B cell (primary cell): ENCODE data around the gene SRSF10. TPM values are rescaled to one million over a fixed set of nuclear protein-coding genes. Genes with fewer than 3 reads are reported as not detected.

Experiments used
- ATAC-seq: fragments of 200-7000 bp; cut with Tn5 transposase; one replicate; pipeline ENCODE4 v1.10.0; 2021; ENCODE audit warnings: low read depth, mild to moderate bottlenecking, moderate number of reproducible peaks, moderate library complexity
- CTCF ChIA-PET: fragments of 350-600 bp; sonication (Branson Sonifier 250); formaldehyde crosslinking; loops from one replicate; lab custom pipeline; 2021; ENCODE audit warnings: antibody characterized with exemption, inconsistent platforms; lab: Charles Lee
- POLR2A ChIA-PET: fragments of 350-600 bp; sonication (Branson Sonifier 250); formaldehyde crosslinking; loops from one replicate; lab custom pipeline; 2021; ENCODE audit warnings: antibody characterized with exemption; lab: Charles Lee
- DNase-seq: peaks from one replicate; pipeline ENCODE4 v3.0.0; 2013
- H2AFZ ChIP-seq: 2 replicates; pipeline ENCODE4 v1.6.1; 2012; ENCODE audit warnings: mild to moderate bottlenecking, low read depth, low read length; ENCODE audit not compliant: insufficient read depth, poor library complexity, severe bottlenecking
- H3K27ac ChIP-seq, 2 donors: 1 replicate in 1 of 2; 2 replicates in 1 of 2; pipeline ENCODE4 v1.5.1; 2012 to 2013; ENCODE audit warnings: low read length in 2 of 2, mild to moderate bottlenecking in 2 of 2, moderate library complexity in 1 of 2
- H3K27me3 ChIP-seq, 4 experiments: fragments of 200-600 bp in 1 of 4; sonication (generic) in 1 of 4; replicated peaks in 1 of 4; 1 replicate in 2 of 4; 2 replicates in 2 of 4; pipeline versions ENCODE4 v1.6.1 to v1.7.0; 2013 to 2016; ENCODE audit warnings: low read length in 3 of 4, mild to moderate bottlenecking in 2 of 4, mixed read lengths in 1 of 4, moderate library complexity in 1 of 4; ENCODE audit not compliant: insufficient read depth in 4 of 4, control insufficient read depth in 3 of 4; ENCODE audit errors: control extremely low read depth in 1 of 4
- H3K36me3 ChIP-seq, 2 experiments: replicated peaks in 1 of 2; 1 replicate in 1 of 2; 2 replicates in 1 of 2; pipeline versions ENCODE4 v1.6.1 to v1.7.1; 2013; ENCODE audit warnings: low read length in 1 of 2; ENCODE audit not compliant: insufficient read depth in 2 of 2, control insufficient read depth in 1 of 2; ENCODE audit errors: control extremely low read depth in 1 of 2, extremely low read depth in 1 of 2
- H3K4me1 ChIP-seq, 2 donors: fragments of 200-600 bp in 1 of 2; sonication (generic) in 1 of 2; 1 replicate in 1 of 2; 2 replicates in 1 of 2; pipeline versions ENCODE4 v1.5.1 to v1.6.1; 2013 to 2017; ENCODE audit warnings: low read length in 2 of 2; ENCODE audit not compliant: control insufficient read depth in 2 of 2, insufficient read depth in 2 of 2
- H3K4me2 ChIP-seq: replicated peaks from 2 replicates; pipeline ENCODE3; 2012; ENCODE audit warnings: mild to moderate bottlenecking, low read depth, low read length; ENCODE audit not compliant: poor library complexity, severe bottlenecking
- H3K4me3 ChIP-seq, 5 experiments: fragments of 200-600 bp in 1 of 5; sonication (generic) in 1 of 5; 1 replicate in 3 of 5; 2 replicates in 2 of 5; pipeline versions ENCODE4 v1.5.1 to v1.7.0; 2011 to 2016; ENCODE audit warnings: low read length in 4 of 5, mild to moderate bottlenecking in 4 of 5, low read depth in 2 of 5, control low read depth in 1 of 5, moderate library complexity in 1 of 5; ENCODE audit not compliant: insufficient read depth in 1 of 5; ENCODE audit errors: control extremely low read depth in 1 of 5, extremely low read depth in 1 of 5
- H3K79me2 ChIP-seq: fragments of 200-600 bp; sonication (generic); one replicate; pipeline ENCODE4 v1.6.0; 2016; ENCODE audit warnings: low read length; ENCODE audit not compliant: control insufficient read depth, insufficient read depth
- H3K9ac ChIP-seq: fragments of 200-600 bp; sonication (generic); 2 replicates; pipeline ENCODE4 v1.6.1; 2017; ENCODE audit warnings: mild to moderate bottlenecking, low read length, moderate library complexity
- H3K9me3 ChIP-seq, 3 donors: one replicate each; pipeline versions ENCODE4 v1.6.1 to v1.7.1; 2013; ENCODE audit warnings: low read length in 2 of 3; ENCODE audit not compliant: control insufficient read depth in 2 of 3, insufficient read depth in 1 of 3; ENCODE audit errors: control extremely low read depth in 1 of 3
- H4K20me1 ChIP-seq: 2 replicates; pipeline ENCODE4 v1.6.0; 2012; ENCODE audit warnings: mild to moderate bottlenecking, low read length; ENCODE audit not compliant: insufficient read depth, control insufficient read depth, poor library complexity, severe bottlenecking
- H3K27ac Mint-ChIP-seq: one replicate; pipeline ENCODE4 v1.8.0; 2021; ENCODE audit warnings: mixed read lengths
- H3K27me3 Mint-ChIP-seq: one replicate; pipeline ENCODE4 v1.8.0; 2021; ENCODE audit warnings: mixed read lengths
- H3K4me1 Mint-ChIP-seq: one replicate; pipeline ENCODE4 v1.8.0; 2021; ENCODE audit warnings: mixed read lengths
- H3K4me3 Mint-ChIP-seq: one replicate; pipeline ENCODE4 v1.8.0; 2021; ENCODE audit warnings: mixed read lengths
- H3K9me3 Mint-ChIP-seq: one replicate; pipeline ENCODE4 v1.8.0; 2022; ENCODE audit warnings: mixed read lengths; ENCODE audit not compliant: insufficient read depth
- EZH2 ChIP-seq: IDR thresholded peaks from 2 replicates; pipeline ENCODE4 v1.6.1; 2012; ENCODE audit warnings: borderline replicate concordance, low read depth, mild to moderate bottlenecking, moderate library complexity, low read length; ENCODE audit not compliant: insufficient read depth, poor library complexity, severe bottlenecking
- WGBS: methylation state at CpG from one replicate; pipeline ENCODE4 v1.1.5; 2013; ENCODE audit warnings: missing lambda C conversion rate; ENCODE audit not compliant: insufficient coverage; 5-methylcytosine and 5-hydroxymethylcytosine counted together
- intact Hi-C: fragments of 100-400 bp; cut with micrococcal nuclease; formaldehyde crosslinking; loops from one replicate; pipeline ENCODE4 v1.10.0; 2022
- polyA plus RNA-seq: library from polyadenylated mRNA; depleted of rRNA; stranded (reverse); fragments of >200 nt; gene quantifications from 2 replicates; pipeline ENCODE4 v1.2.3, GENCODE V29; 2012
- total RNA-seq, 2 donors: library from RNA; stranded (reverse); fragments of 120-200 nt in 1 of 2; gene quantifications; 1 replicate in 1 of 2; 2 replicates in 1 of 2; pipeline versions ENCODE4 v1.2.3 to v1.2.4, GENCODE V29; 2013 to 2022
- TF ChIP-seq, protein P1 (sequence below): fragments of 200-600 bp; IDR thresholded peaks from one replicate; pipeline ENCODE4 v1.8.0; 2022; ENCODE audit warnings: antibody characterized with exemption, mild to moderate bottlenecking

The SRSF10 gene
- total and polyA plus RNA-seq, 2 donors (not counting 1 experiment from before 2014, with no cell fraction given): 98.6 to 213 TPM

DNA sequence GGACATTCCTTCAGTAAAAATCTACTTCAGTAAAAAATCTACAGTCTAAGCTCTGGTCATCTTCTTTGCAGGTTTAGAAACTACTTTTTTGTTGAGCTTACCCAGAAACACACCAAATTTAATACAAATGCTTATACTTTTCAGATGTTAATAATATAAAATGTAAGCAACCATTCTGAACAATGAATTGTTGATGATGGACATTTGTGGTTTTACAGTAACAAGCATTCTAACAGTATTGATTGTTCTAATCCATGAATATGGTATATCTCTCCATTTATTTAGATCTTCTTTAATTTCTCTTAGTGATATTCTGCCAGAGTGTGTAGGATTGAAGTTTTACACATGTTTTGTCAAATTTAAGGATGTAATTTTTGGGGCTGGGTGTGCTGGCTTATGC lies 27.0 kb upstream of the SRSF10 start:
- Histone ChIP-seq H3K4me1 (no peaks in the 10 kb centered on the region), H3K4me3 (no peak overlapping the region), H2AFZ (no peak overlapping the region), H3K27ac (no peak overlapping the region), H3K79me2 (no peaks in the 10 kb centered on the region), H3K9me3 (no peaks in the 10 kb centered on the region), H3K4me2 (no peak overlapping the region), H3K36me3 (no peaks in the 10 kb centered on the region), H3K27me3 (no peaks in the 10 kb centered on the region), H3K9ac (no peak overlapping the region), H4K20me1 (no peaks in the 10 kb centered on the region)
- TF ChIP-seq, protein P1, sequence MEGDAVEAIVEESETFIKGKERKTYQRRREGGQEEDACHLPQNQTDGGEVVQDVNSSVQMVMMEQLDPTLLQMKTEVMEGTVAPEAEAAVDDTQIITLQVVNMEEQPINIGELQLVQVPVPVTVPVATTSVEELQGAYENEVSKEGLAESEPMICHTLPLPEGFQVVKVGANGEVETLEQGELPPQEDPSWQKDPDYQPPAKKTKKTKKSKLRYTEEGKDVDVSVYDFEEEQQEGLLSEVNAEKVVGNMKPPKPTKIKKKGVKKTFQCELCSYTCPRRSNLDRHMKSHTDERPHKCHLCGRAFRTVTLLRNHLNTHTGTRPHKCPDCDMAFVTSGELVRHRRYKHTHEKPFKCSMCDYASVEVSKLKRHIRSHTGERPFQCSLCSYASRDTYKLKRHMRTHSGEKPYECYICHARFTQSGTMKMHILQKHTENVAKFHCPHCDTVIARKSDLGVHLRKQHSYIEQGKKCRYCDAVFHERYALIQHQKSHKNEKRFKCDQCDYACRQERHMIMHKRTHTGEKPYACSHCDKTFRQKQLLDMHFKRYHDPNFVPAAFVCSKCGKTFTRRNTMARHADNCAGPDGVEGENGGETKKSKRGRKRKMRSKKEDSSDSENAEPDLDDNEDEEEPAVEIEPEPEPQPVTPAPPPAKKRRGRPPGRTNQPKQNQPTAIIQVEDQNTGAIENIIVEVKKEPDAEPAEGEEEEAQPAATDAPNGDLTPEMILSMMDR: no peak
- no peak for TF ChIP-seq EZH2
- ChIA-PET CTCF (interaction anchor here (1.0 to 1.3 kb wide), 2 partner anchors 14 to 21 kb away, joined by 3 to 4 read pairs; no protein-coding TSS in a partner anchor), POLR2A (no interaction called here)
- H3K27me3 Mint-ChIP-seq: peaks cover 17% of the 10 kb centered on the region
- DNase-seq: no peak
- ATAC-seq: no peak
- no peaks in the 10 kb centered on the region for H3K9me3 Mint-ChIP-seq
- H3K4me1 Mint-ChIP-seq: peaks cover 10% of the 10 kb centered on the region
- no peak overlapping the region for H3K4me3 Mint-ChIP-seq
- H3K27ac Mint-ChIP-seq: no peak overlapping the region
- intact Hi-C loops: no loop called here

DNA sequence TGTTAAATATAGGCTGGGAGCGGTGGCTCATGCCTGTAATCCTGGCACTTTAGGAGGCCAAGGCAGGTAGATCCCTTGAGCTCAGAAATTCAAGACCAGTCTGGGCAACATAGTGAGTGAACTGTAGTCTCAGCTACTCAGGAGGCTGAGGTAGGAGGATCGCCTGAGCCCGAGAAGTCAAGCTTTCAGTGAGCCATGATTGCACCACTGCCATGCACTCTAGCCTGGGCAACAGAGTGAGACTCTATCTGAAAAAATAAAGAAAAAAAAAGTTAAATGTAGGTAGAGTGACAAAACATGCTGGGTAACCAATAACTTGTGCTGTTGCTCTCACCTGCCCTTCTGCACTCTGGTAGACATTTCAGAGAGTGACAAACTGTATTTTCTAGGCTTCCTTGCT lies 25.0 kb upstream of the SRSF10 start:
- 96% methylated on average over 3 of the region's 3 CpGs for WGBS

More for the DNA sequence above, 25.0 kb upstream of the SRSF10 start:
- intact Hi-C loops: no loop called here
- ATAC-seq: no peak
- no peak overlapping the region for H3K4me3 ChIP-seq
- H3K79me2 ChIP-seq: no peaks in the 10 kb centered on the region
- H3K4me3 Mint-ChIP-seq: no peak overlapping the region
- H3K9ac ChIP-seq: no peak overlapping the region
- no peaks in the 10 kb centered on the region for H3K4me1 ChIP-seq
- H3K9me3 Mint-ChIP-seq: no peaks in the 10 kb centered on the region
- H3K27ac Mint-ChIP-seq: no peak overlapping the region
- ChIA-PET POLR2A (interaction anchor here (0.7 kb wide), 1 partner anchor 838 kb away, joined by 4 read pairs; no protein-coding TSS in a partner anchor), CTCF (no interaction called here)
- no peaks in the 10 kb centered on the region for H3K9me3 ChIP-seq
- H3K4me2 ChIP-seq: no peak overlapping the region
- H3K27ac ChIP-seq: no peak overlapping the region
- no peaks in the 10 kb centered on the region for H3K36me3 ChIP-seq
- no peak overlapping the region for H2AFZ ChIP-seq
- no peak for DNase-seq
- peaks cover 13% of the 10 kb centered on the region for H3K27me3 Mint-ChIP-seq
- H3K27me3 ChIP-seq: no peaks in the 10 kb centered on the region
- no peaks in the 10 kb centered on the region for H4K20me1 ChIP-seq
- TF ChIP-seq, protein P1: no peak
- no peak for TF ChIP-seq EZH2
- peaks cover 10% of the 10 kb centered on the region for H3K4me1 Mint-ChIP-seq
